ENCODE results near the gene DUS1L.

The DUS1L gene
- total RNA-seq = 110 reads per million, percentile 84 among the genes with 10 or more reads in this experiment

DNA sequence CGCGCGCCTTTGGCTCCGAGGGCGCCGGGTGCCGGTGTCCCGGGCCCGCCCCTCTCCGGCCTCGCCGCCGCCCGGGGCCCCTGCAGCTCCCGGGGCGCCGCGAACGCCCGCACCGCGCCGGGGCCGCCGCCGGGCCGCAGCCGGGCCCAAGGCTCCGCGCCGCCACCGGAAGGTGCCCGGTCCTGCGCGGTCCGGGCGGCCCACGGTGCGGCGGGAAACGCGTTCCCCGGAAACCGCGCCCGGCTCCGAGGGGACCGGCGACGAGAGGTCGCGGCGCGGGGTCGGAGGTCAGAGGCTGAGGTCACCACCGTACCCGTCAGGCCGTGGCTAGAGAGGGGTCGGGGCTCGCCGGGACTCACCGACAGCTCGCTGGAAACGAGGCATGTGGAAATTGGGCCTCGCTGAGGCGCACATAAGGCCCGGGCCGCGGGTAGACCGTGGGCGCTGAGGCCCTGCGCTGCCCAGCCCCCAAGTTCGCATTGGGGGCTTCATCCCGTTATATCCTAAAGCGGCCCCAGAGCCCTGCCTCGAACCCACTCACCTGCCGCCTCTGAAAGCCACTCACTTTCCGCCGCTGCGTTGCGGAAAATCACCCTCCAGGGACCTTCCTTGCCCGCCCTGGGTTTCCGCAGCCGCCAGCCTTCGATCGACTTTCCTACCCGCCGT, at the start of gene DUS1L:
Gene DUS1L, minus strand, starts transcription at position 167 of the 666 bp plus-strand sequence. CDS start 745 bp downstream, outside the sequence.
- peak; percentile 60 for DNase-seq

DNA sequence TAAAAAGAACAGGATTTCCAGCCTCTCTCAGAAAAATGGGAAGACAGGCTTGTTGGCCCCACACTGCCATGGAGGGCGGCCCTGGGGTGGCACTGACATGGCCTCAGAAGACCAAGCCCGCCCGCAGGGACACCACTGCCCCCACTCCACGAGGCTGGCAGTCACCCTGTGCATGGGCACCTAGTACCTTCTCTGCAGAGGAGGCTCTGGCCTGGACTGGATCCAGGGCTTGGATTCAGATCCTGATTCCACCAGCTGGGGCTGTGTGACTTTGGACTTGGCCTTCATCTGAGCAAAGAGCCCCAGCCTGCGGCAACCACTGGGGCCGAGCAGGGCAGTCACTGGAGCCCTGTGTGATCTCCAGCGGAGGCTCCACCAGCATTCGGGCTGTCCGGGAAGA, 49.3 kb upstream of the DUS1L start:
- DNase-seq = no peak

DNA sequence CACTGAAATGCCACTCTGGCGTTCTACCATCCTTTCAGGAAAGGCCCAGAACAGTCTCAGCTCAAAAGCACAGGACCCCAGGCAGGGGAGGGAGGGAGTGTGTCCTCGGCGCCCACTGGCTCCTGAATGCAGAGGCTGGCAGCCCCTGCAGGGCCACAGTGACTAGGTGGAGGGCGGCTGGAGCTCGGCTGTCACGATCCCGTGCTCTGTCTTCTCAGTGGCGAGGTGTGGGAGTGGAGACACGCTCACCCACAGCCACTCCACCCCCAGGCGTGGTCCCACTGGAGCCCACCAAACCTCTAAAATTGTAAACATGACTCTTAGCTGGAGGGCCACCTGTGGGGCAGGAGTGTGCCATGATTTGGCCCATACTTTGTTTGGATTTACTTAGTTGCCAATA, 48.8 kb upstream of the DUS1L start:
- no peak for DNase-seq

DNA sequence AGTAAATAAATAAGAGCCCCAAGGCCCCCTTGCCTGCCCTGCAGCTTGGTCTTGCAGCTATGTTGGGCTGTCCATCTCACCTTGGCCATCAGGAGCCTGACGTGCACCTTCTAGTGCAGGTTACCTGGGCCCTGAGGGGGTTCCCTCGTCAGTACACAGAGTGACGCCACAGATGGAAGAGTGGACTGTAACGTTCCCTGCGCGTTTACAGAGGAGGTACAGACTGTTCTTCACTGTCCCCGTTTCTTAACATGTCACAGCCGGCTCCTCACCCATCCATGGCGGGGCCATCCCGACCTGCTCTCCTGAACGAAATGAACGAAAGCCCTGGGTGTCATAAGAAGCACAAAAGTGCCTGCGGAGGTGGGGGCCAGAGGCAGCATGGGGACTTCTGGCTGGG, 48.3 kb upstream of the DUS1L start:
- no peak for DNase-seq

DNA sequence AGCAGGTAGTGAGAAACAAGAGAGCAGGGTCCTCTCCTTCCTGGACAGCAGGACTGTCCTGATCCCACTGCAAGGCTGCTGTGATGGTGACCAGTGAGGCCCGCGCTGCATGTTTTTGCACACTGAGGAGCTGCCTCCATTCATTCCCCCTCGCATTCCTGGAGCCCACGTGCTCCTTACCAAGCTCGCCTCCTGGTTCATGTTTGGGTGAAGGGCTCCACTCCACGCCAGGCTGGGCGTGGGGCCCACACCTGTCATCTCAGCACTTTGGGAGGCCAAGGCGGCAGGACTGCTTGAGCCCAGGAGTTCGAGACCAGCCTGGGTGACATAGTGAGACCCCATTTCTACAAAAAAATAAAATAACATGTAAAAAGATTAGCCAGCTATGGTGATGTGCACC, 47.8 kb upstream of the DUS1L start:
- DNase-seq = no peak

DNA sequence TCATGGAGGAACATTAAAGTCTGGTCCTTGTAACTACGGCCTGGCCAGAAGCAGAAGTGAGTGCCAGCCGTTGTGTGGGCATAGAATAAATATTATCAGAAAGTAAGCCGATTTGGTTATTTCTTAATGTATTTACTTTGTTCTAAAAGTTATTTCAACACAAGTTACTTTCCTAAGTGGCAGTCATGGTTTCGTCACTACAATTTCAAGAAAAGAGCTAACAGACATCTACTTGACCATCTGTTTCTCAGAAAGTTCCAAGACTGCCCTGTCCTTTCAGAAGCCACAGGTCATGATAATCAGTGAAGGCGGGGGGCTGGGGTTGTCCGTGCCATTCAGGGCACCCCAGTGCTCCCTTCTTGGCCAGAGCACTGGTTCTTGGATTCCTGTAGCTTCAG, 47.3 kb upstream of the DUS1L start:
- no peak for DNase-seq

DNA sequence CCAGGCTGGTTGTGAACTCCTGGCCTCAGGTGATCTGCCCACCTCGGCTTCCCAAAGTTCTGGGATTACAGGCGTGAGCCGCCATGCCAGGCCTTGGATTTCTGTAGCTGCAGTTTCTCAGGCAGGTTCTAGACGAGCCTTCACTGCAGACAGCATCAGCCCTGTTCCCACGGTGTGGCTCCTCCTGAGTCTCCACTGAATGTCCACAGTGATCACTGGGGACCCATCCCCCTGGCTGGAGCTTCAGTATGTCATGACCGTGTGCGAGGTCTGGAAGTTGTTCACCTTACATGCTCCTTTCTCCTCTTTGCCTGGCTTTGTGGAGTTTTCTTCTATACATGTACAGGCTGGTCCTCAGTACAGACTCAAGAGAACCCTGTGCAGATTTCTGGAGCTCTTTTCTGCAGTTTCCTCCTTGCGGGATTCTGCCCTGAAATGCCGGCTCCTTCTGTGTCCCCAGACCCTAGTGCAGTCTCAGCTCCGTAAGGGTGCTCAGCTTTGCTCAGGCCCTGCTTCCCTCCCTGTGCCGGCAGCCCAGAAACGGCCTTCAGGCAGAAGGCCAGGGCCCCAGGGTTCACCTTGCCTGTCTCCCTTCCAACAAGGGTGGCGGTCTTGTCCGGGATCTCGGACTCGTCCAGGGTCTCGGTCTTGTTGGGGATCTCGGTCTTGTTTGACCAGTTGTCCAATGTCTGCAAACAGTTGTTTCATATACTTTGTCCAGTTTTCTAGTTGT, 46.7 kb upstream of the DUS1L start:
- no peak for DNase-seq

DNA sequence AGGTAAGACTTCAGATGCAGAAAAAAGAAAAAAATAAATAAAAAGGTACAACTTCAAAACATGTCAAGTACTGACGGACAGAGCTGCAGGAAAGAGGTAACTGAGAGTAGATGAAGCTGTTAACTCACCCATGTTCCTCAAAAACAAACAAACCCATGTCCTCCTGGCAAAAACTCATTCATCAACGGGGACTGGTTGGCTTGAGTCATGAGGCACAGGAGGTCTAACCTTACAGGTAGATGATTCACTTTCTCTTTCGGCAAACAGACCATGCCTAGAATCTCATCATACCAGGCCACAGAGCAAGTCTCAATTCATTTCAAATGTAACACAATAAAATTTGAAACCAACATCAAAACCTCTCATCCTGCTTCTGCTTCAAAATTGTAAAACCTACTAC, 44.7 kb upstream of the DUS1L start:
- DNase-seq = no peak

DNA sequence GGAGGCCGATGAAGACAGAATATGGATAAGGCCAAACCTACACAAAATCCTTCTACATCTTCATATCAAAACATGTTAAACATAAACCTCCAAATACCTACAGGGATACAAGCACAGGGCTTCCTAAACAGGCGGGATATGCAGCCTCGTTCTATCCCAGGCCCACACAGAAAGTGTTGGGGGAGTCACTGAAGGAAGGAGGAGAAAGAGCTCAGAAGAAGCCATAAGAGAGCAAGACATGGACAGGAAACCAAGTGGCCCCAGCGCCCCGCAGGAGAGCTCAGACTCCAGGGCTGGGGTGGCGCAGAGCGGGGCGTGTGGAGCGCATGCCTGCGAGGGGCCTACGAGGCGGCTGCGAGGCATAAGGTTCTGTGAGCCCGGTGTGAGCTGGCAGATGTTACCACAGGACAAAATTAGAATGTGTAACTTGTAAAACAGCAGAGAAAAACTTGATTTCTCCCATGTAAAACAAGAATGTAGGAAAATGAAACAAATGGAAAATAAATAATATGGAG, 43.4 kb upstream of the DUS1L start:
- DNase-seq = no peak

DNA sequence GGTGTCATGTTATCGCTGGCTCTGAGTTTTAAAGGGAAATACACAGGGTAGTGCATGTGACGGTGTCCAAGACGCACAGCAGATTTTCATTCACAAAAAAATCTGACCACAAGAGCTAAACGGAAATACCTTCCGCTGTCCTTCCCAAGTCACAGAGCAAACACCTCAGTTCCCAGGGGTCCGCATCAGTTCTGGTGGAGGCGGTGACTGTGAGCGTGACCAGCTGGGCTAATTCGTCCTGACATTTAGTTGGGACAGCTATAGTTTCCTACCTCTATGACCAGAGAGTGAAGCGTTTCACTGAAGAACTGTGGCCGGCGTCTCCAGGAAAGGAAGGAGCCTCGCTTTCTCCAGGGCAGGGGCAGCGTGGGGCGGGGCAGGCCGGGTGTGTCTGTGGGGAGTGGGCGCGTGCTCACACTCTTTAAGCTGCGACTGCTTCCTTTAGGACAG, 42.9 kb upstream of the DUS1L start:
- DNase-seq = no peak

DNA sequence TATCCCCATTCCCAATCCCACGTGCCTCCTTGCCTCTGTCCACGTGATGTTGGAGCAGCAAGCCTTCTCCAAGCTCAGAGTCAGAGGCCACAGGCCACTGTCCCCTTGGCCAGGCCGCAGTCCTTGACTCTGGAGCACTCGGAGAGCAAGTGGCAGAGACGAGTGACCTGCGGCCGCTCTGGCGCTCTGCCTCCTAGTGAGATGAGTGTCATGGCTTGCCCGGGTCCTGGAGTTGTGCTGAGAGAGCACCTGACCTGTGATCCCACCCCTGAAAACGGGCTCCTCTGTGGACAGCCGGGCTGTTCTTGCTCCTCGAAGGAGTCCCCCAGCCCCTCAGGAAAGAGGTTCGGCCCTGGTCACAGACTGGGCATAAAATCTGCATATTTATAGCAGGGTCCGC, 42.4 kb upstream of the DUS1L start:
- DNase-seq = no peak

DNA sequence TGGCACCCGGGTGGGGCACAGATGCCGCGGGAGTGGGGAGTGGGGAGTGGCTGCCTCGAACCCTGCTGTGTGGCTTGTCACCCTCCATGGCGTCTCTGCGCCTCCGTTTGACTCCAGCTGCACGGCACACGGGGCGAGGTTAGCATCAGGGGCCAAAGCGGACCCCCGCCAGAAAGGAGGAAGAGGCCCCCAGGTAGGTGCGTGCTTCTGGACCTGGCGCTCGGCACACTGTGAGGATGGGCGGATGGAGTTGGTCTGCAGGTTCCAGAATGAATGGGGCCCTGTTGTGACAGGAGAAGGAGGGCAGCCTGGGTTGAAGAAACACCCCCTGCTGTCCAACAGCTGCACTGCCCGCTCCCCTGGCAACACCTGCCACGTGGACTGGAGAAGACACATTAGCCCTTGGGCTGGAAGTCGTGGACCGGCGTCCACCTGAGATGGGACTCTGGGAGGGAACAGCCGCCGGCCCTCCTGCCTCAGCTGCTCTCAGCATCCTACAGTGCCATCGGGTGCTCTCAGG, 41.8 kb upstream of the DUS1L start:
- no peak for DNase-seq

DNA sequence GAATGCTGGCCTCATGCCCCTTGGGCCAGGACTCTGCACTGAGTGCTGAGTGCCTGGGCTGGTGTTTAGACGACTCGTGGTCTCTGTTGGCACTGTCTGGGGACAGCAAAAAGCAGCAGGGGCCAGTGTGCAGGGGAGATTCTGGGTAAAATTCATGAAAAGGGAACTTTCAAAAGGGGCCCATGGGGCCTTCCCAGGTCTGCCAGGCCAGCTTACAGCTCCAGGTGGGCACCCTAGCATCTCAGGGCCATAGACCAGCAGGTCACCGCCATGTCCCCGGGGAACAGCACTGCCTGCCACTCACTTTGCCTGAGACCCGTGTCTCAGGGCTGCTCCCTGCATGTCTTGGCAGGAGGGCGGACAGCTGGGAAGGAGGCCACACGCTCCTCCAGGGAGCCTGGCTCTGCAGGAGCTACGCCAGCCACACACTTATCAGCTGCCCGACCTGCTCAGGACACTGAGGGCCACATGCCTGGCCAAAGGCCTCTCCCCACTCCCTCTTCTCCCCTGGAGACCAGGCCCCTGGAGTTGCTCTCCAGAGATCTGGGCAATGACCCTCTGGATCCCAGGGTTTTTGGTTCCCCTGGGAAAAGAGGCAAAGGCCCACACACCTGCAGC, 41.2 kb upstream of the DUS1L start:
- DNase-seq = no peak

DNA sequence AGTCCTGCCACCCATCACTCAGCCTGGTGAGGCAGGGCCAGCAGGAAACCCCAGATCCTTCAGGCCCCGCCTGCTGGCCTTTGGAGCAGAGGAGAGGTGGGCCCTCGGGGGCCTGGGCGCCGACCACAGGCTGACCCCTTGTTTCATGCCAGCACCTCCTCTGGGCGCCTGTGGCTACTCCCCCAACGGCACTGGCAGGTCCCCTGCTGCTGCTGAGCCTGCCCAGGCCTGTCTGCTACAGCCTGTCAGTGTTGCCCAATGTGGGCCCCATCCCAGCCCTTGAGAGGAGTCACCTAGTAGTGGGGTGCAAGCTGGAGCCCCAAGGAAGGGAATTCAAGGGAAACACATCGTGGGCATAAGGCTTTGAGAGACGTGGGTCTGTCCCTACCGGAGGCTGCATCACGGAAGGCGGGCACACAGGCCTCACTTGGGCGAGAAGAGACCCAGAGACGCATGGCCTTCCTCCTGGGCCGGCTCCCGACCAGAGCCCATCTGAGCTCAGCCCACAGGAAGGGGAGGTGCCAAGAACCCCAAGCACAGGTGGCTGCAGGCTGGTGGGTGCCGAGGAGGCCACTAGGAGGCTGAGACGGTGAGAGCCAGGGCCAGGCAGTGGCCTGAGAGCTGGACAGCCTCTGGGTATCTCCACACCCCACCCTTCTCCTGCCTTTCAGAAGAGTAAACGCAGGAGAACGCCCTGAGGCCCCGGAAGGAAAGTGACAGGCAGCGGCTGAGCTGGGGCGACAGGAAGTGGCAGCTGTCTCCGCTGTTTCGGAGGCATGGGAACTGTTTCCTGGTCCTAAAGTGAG, 40.5 kb upstream of the DUS1L start:
- DNase-seq = peak; percentile 41

DNA sequence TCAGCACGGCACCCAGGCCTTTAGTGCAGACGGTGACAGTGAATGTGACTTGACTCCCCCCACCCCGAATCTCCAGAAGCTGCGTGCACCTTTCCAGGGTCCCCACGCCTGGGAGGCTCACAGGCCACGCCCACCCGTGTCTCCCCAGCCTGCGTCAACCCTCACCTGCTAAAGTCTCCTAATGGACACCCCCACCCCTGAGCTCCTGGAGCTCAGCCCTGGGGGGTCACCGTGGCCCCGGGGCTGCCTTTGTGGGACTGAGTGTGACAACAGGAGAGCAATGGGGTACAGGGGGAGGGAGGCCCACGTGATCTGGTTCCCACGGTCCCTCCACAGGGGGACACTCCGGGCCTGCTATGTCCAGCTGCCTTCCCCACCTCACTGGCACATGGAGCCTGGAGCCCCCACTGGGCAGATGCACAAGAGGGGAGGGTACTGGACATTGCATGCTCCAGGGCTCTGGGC, 39.8 kb upstream of the DUS1L start:
- no peak for DNase-seq

DNA sequence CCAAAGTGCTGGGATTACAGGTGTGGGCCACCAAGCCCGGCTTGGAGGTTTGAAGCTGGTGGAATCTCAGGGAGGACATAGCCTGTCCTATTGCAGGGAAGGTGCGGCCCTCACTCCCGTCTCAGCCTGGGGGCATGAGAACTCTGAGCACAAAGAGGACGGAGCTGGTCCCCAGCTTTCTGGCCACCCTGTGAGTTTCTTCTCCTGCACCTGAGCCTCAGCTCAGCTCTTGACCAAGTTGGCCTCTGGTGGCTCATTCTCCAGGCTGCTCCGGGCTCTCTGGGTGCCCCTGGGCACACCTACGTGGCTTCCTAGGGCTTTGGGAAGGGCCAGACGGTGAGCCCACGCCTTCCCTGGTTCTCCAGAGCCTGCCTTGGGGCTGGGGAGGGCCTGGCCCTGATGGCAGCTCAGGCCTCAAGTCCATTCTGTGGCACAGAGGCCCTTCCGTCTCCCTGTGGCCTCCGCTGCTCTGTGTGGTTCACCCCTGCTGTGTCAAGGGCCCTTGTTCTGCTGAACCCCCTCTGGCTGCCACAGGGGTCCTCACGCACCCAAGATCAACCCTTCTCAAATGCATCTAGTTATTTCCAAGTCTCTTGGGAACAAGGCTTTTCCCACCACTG, 39.3 kb upstream of the DUS1L start:
- no peak for DNase-seq

DNA sequence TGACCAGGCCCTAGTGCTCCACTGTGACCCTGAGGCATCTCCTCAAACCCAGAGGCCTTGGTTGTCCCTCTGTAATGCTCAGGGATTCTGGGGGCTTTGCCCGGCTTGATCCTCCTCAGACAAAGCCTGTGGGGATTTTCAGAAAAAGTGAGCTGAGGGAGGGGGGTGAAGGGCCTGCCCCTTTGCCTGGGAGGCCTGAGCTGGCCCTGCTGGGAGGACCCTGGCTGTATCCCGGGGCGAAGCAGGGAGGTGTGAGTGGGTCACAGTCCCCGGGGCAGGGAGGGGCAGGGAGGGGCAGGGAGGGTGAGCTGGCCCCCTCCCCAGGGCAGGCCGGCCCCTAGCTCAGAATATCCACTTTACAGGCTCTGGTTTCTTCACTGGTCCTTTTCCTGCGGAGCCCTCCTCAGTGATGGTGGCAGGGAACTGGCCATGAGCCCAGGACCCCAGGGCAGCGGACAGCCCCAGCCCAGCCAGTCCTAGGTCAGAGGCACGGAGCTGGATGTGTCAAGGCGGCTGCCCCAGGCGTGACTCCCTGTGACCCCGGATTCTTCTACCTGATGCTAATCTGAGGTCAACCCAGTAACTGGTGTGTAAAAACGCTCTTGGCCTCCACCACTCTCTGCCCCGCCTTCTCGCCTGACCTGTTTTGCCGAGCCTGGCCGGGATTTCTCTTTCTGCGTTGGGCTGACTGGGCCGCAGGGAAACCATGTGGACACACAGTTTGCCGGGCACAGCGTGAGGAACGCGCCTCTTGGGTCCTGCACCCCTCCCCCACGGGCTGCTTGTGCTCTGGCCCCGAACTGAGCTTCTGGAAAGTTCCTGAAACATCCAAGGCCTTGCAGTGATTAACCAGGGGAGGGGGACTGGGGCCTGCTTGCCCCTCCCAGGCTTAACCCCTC, 38.2 kb upstream of the DUS1L start:
- DNase-seq = no peak

DNA sequence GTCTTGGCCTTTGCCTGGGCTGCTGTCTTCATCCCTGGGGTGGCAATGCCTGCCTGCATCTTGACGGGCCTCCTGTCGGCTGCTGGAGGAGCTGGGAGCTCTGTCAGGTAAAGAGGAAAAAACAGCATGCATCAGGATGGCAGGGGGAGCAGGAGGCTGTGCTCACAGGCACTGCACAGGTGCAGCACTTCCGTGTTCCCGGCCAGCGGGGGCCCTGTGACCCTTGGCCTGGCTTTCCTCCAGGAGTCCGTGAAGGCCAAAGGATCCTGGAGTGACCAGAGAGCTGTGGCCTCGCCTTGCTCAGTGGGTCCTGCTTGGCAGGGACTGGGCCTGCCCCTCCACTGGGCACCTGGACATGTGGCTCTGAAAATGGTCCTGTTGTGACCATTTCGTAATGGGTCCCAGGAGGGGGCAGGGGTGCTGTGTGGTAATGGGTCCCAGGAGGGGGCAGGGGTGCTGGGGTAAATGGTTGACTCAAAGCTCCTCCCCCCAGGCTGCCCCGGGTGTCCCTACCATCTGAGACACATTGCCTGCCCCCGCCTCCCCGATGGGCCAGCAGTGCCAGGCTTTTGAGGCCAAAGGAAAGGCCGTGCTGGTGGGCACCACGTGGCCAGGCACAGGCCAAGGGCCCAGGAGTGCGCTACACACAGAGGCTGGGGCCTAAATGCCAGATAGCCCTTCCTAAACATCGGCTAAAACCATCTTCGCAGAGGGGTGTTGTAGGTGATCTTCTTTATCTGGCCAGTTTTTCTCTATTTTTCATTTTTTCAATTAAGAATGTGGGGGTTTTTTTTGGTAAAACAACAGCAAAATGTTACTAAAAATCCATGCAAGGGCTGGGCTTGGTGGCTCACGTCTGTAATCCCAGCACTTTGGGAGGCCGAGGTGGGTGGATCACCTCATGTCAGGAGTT, 36.4 kb upstream of the DUS1L start:
- no peak for DNase-seq

DNA sequence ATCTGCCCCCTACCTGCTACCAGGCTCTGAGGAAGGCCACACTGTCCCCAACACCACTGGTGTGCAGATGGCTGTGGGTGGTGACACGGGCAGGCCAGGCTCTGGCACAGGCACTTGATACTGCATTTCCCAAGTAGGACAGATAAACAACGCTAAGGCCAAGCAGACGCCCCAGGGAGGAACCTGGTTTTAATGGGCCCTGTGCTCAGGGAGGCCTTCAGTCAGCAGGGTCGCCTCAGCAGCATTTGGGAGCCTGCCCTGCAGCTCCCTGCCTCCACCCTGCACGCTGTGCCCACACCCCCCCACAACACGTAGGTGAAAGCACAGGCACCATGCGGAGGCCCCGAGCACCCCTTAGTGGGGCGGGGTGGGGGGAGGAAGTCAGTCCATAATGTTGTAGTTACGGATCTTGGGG, 35.7 kb upstream of the DUS1L start:
- no peak for DNase-seq
